Activated naive CD4-positive, alpha-beta T cell treated with anti-CD3 and anti-CD28 coated beads, Interleukin-2, amount 50 U/mL, for 24 hours (primary cell): Measurements from ENCODE around the gene TMEM87A.

Experiments used
- H3K27ac Mint-ChIP-seq: one replicate; pipeline ENCODE4 v1.8.0; 2021; ENCODE audit warnings: mild to moderate bottlenecking, mixed read lengths
- H3K27me3 Mint-ChIP-seq: one replicate; pipeline ENCODE4 v1.8.0; 2021; ENCODE audit warnings: mixed read lengths
- H3K36me3 Mint-ChIP-seq: one replicate; pipeline ENCODE4 v1.8.0; 2021; ENCODE audit warnings: mixed read lengths
- H3K4me1 Mint-ChIP-seq: one replicate; pipeline ENCODE4 v1.8.0; 2021; ENCODE audit warnings: mixed read lengths
- H3K4me3 Mint-ChIP-seq: one replicate; pipeline ENCODE4 v1.8.0; 2021; ENCODE audit warnings: mild to moderate bottlenecking, mixed read lengths
- H3K9me3 Mint-ChIP-seq: one replicate; pipeline ENCODE4 v1.8.0; 2021; ENCODE audit warnings: mixed read lengths

TMEM87A gene

DNA sequence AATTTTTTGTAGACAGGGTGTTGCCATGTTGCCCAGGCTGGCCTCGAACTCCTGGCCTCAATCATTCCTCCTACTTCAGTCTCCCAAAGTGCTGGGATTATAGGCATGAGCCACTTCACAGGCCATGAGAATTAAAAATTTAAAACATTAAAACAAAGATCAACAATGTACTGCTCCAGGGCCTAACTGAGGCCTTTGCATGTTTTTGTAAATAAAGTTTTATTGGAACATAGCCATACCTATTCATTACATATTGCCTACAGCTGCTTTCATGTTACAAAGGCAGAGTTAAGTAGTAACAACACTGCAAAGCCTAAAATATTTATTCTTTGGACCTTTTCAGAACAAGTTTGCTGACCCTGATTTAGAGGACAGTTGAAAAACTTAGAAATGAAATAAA, 74.7 kb downstream of the TMEM87A start:
- peaks cover 11% of the 10 kb centered on the region for H3K36me3 Mint-ChIP-seq
- H3K4me1 Mint-ChIP-seq, result peaks cover 38% of the 10 kb centered on the region
- H3K4me3 Mint-ChIP-seq, result no peak overlapping the region
- H3K27ac Mint-ChIP-seq, result no peak overlapping the region
- H3K9me3 Mint-ChIP-seq, result no peaks in the 10 kb centered on the region
- H3K27me3 Mint-ChIP-seq, result no peaks in the 10 kb centered on the region

GRCh38 chr15:42194513-42194912, 78.7 kb downstream of the TMEM87A start:
- peaks cover 20% of the 10 kb centered on the region for H3K36me3 Mint-ChIP-seq
- peak overlapping the region; percentile 76 for H3K27ac Mint-ChIP-seq

GRCh38 chr15:42193383-42193782, 79.8 kb downstream of the TMEM87A start:
- Mint-ChIP-seq H3K27ac (peak overlapping the region; percentile 99), H3K4me1 (peaks cover 41% of the 10 kb centered on the region), H3K27me3 (no peaks in the 10 kb centered on the region), H3K36me3 (peaks cover 21% of the 10 kb centered on the region), H3K4me3 (peak overlapping the region; percentile 82), H3K9me3 (no peaks in the 10 kb centered on the region)

More at GRCh38 chr15:42194513-42194912, 78.7 kb downstream of the TMEM87A start:
- Mint-ChIP-seq H3K4me1 (peaks cover 45% of the 10 kb centered on the region), H3K4me3 (no peak overlapping the region), H3K9me3 (no peaks in the 10 kb centered on the region), H3K27me3 (no peaks in the 10 kb centered on the region)

- no peak overlapping the region for H3K4me3 Mint-ChIP-seq
- no peaks in the 10 kb centered on the region for H3K27me3 Mint-ChIP-seq
- no peaks in the 10 kb centered on the region for H3K9me3 Mint-ChIP-seq
- peaks cover 41% of the 10 kb centered on the region for H3K4me1 Mint-ChIP-seq
- peaks cover 28% of the 10 kb centered on the region for H3K36me3 Mint-ChIP-seq
- H3K27ac Mint-ChIP-seq, result peak overlapping the region; percentile 75
Measured at GRCh38 chr15:42191610-42192346, 81.5 kb downstream of the TMEM87A start.

DNA sequence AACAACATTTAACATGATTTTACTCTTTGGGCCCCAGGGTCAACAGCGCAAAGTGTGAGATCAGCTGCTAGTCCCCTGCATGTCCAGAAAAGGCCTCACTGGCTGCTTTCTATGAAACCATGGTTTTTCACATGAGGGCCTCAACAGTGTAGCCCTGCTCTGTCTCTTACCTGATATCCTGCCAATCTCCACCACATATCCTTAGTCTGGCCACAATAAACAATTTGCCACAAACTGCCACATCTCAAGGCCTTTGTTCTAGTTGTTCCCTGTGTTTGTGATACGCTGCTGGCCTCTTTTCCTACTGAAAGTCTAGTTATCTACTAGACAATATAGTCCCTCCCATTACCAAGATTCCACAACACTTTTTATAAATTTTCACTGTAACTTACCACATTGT, 82.9 kb downstream of the TMEM87A start:
- H3K36me3 Mint-ChIP-seq, result peaks cover 28% of the 10 kb centered on the region

GRCh38 chr15:42185801-42186200, 87.4 kb downstream of the TMEM87A start:
- Mint-ChIP-seq H3K27ac (no peak overlapping the region), H3K9me3 (no peaks in the 10 kb centered on the region), H3K4me3 (no peak overlapping the region), H3K27me3 (no peaks in the 10 kb centered on the region), H3K36me3 (peaks cover 32% of the 10 kb centered on the region), H3K4me1 (peaks cover 6% of the 10 kb centered on the region)

More for the DNA sequence above, 82.9 kb downstream of the TMEM87A start:
- no peaks in the 10 kb centered on the region for H3K9me3 Mint-ChIP-seq
- peak overlapping the region; percentile 38 for H3K27ac Mint-ChIP-seq
- no peaks in the 10 kb centered on the region for H3K27me3 Mint-ChIP-seq
- no peak overlapping the region for H3K4me3 Mint-ChIP-seq
- peaks cover 37% of the 10 kb centered on the region for H3K4me1 Mint-ChIP-seq

GRCh38 chr15:42184736-42185135, 88.5 kb downstream of the TMEM87A start:
- no peak overlapping the region for H3K4me3 Mint-ChIP-seq

GRCh38 chr15:42184296-42184695, 88.9 kb downstream of the TMEM87A start:
- Mint-ChIP-seq H3K4me3 (no peak overlapping the region), H3K9me3 (no peaks in the 10 kb centered on the region), H3K4me1 (no peaks in the 10 kb centered on the region), H3K36me3 (peaks cover 31% of the 10 kb centered on the region), H3K27me3 (no peaks in the 10 kb centered on the region), H3K27ac (no peak overlapping the region)

More at GRCh38 chr15:42184736-42185135, 88.5 kb downstream of the TMEM87A start:
- Mint-ChIP-seq H3K4me1 (no peaks in the 10 kb centered on the region), H3K36me3 (peaks cover 31% of the 10 kb centered on the region), H3K27me3 (no peaks in the 10 kb centered on the region), H3K27ac (no peak overlapping the region), H3K9me3 (no peaks in the 10 kb centered on the region)

- Mint-ChIP-seq H3K4me3 (no peak overlapping the region), H3K36me3 (peaks cover 28% of the 10 kb centered on the region), H3K4me1 (no peaks in the 10 kb centered on the region), H3K27ac (peak overlapping the region; percentile 35), H3K9me3 (no peaks in the 10 kb centered on the region), H3K27me3 (no peaks in the 10 kb centered on the region)
Measured at GRCh38 chr15:42182961-42183360, 90.3 kb downstream of the TMEM87A start.

DNA sequence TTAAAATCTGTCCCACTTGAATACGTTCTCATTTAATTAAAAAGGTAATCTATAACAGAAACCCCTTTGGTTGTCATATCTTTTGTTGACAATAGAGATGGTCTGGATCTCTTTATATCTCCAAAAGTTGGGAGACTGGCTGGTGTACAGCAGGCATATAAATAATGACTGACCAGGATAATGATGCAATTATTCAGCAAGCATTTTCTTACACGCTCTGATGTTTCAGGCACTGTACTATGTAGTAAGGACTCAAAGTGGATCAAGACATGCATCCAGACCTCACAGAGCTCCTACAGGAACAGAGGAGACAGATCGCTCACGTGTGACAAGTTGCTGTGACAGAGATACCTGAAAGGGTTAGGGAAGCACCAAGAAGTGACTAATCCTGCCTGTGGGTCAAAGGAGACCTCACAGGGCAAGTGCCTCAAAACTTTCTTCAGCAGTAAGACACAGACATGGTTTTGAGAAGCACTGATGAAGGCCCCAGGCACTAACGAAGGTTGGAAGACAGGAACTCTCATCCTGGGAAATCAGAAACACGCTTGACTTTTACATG, 90.8 kb downstream of the TMEM87A start:
- H3K36me3 Mint-ChIP-seq, result peaks cover 26% of the 10 kb centered on the region
- H3K4me1 Mint-ChIP-seq, result no peaks in the 10 kb centered on the region
- H3K4me3 Mint-ChIP-seq, result no peak overlapping the region
- no peak overlapping the region for H3K27ac Mint-ChIP-seq
- H3K9me3 Mint-ChIP-seq, result no peaks in the 10 kb centered on the region
- no peaks in the 10 kb centered on the region for H3K27me3 Mint-ChIP-seq

GRCh38 chr15:42178056-42178455, 95.2 kb downstream of the TMEM87A start:
- Mint-ChIP-seq H3K36me3 (peaks cover 19% of the 10 kb centered on the region), H3K4me3 (no peak overlapping the region), H3K9me3 (no peaks in the 10 kb centered on the region), H3K27ac (no peak overlapping the region), H3K4me1 (no peaks in the 10 kb centered on the region), H3K27me3 (no peaks in the 10 kb centered on the region)

- Mint-ChIP-seq H3K27ac (no peak overlapping the region), H3K9me3 (no peaks in the 10 kb centered on the region), H3K27me3 (no peaks in the 10 kb centered on the region), H3K4me1 (peaks cover 9% of the 10 kb centered on the region), H3K4me3 (no peak overlapping the region), H3K36me3 (peaks cover 20% of the 10 kb centered on the region)
Measured at GRCh38 chr15:42175671-42176070, 97.6 kb downstream of the TMEM87A start.

GRCh38 chr15:42172475-42172874, 100.8 kb downstream of the TMEM87A start:
- H3K4me1 Mint-ChIP-seq, result peaks cover 9% of the 10 kb centered on the region
- no peaks in the 10 kb centered on the region for H3K9me3 Mint-ChIP-seq
- H3K27ac Mint-ChIP-seq, result peak overlapping the region; percentile 21
- H3K27me3 Mint-ChIP-seq, result no peaks in the 10 kb centered on the region
- no peak overlapping the region for H3K4me3 Mint-ChIP-seq
- H3K36me3 Mint-ChIP-seq, result peaks cover 23% of the 10 kb centered on the region

DNA sequence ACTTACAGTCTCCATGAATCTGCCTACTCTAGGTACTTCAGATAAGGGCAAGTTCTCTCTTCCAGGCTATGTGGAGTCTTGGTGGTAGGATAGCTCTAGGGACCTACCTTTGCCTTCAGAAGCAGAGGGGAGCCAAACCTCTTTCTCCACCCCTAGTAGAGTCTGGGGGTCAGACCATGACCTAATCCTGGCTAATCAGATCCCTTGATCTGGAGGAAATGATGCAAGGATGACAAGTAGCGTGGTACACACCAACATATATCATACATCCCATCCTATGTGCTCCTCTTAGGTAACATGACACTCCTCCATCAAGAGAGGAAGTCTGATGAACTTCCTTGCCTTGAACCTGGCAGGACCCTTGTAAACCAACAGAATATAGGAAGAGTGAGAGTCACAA, 101.4 kb downstream of the TMEM87A start:
- Mint-ChIP-seq H3K36me3 (peaks cover 23% of the 10 kb centered on the region), H3K4me1 (peaks cover 9% of the 10 kb centered on the region), H3K4me3 (no peak overlapping the region), H3K27me3 (no peaks in the 10 kb centered on the region), H3K9me3 (no peaks in the 10 kb centered on the region), H3K27ac (peak overlapping the region; percentile 21)

- Mint-ChIP-seq H3K4me3 (no peak overlapping the region), H3K4me1 (peaks cover 9% of the 10 kb centered on the region), H3K27me3 (no peaks in the 10 kb centered on the region), H3K27ac (peak overlapping the region; percentile 51), H3K36me3 (peaks cover 23% of the 10 kb centered on the region), H3K9me3 (no peaks in the 10 kb centered on the region)
Measured at GRCh38 chr15:42171122-42171521, 102.1 kb downstream of the TMEM87A start.

GRCh38 chr15:42166225-42166940, 106.8 kb downstream of the TMEM87A start:
- H3K4me3 Mint-ChIP-seq, result no peak overlapping the region

More at GRCh38 chr15:42166225-42166940, 106.8 kb downstream of the TMEM87A start:
- Mint-ChIP-seq H3K9me3 (no peaks in the 10 kb centered on the region), H3K36me3 (peaks cover 9% of the 10 kb centered on the region), H3K27me3 (no peaks in the 10 kb centered on the region), H3K27ac (no peak overlapping the region), H3K4me1 (peaks cover 4% of the 10 kb centered on the region)
